ENCODE data around the gene CD81.

The CD81 gene

GRCh38 chr11:2410616-2411015, 33.5 kb downstream of the CD81 start:
- H3K9me3 Mint-ChIP-seq, result no peaks in the 10 kb centered on the region
- H3K4me3 Mint-ChIP-seq, result no peak overlapping the region
- no peaks in the 10 kb centered on the region for H3K4me1 Mint-ChIP-seq
- no peak overlapping the region for H3K27ac Mint-ChIP-seq
- no peak for DNase-seq (ENCODE audit: low spot score in 2 of 2)
- H3K36me3 Mint-ChIP-seq, result peaks cover 5% of the 10 kb centered on the region
- ATAC-seq, result no peak

- H3K4me3 Mint-ChIP-seq, result no peak overlapping the region
- H3K4me1 Mint-ChIP-seq, result no peaks in the 10 kb centered on the region
- no peak for DNase-seq (ENCODE audit: low spot score in 2 of 2)
- peaks cover 5% of the 10 kb centered on the region for H3K36me3 Mint-ChIP-seq
- H3K9me3 Mint-ChIP-seq, result no peaks in the 10 kb centered on the region
- no peak overlapping the region for H3K27ac Mint-ChIP-seq
- ATAC-seq, result no peak
These were observed 34.6 kb downstream of the CD81 start for GRCh38 chr11:2411446-2412305.

GRCh38 chr11:2412323-2412722, 35.2 kb downstream of the CD81 start:
- no peak overlapping the region for H3K4me3 Mint-ChIP-seq

GRCh38 chr11:2413742-2414579, 36.9 kb downstream of the CD81 start:
- H3K9me3 Mint-ChIP-seq, result no peaks in the 10 kb centered on the region
- DNase-seq (ENCODE audit: low spot score in 2 of 2) (no peak), ATAC-seq (no peak)
- no peaks in the 10 kb centered on the region for H3K36me3 Mint-ChIP-seq
- H3K27ac Mint-ChIP-seq, result no peak overlapping the region
- H3K4me1 Mint-ChIP-seq, result no peaks in the 10 kb centered on the region
- no peak overlapping the region for H3K4me3 Mint-ChIP-seq

More at GRCh38 chr11:2412323-2412722, 35.2 kb downstream of the CD81 start:
- Mint-ChIP-seq H3K4me1 (no peaks in the 10 kb centered on the region), H3K9me3 (no peaks in the 10 kb centered on the region), H3K27ac (no peak overlapping the region), H3K36me3 (peaks cover 3% of the 10 kb centered on the region)
- DNase-seq (ENCODE audit: low spot score in 2 of 2) (no peak), ATAC-seq (no peak)

GRCh38 chr11:2414616-2415015, 37.5 kb downstream of the CD81 start:
- Mint-ChIP-seq H3K36me3 (no peaks in the 10 kb centered on the region), H3K27ac (no peak overlapping the region), H3K9me3 (no peaks in the 10 kb centered on the region), H3K4me3 (no peak overlapping the region), H3K4me1 (no peaks in the 10 kb centered on the region)
- DNase-seq (ENCODE audit: low spot score in 2 of 2), result no peak
- ATAC-seq, result no peak

GRCh38 chr11:2415171-2415570, 38.1 kb downstream of the CD81 start:
- Mint-ChIP-seq H3K4me3 (no peak overlapping the region), H3K27ac (no peak overlapping the region), H3K36me3 (no peaks in the 10 kb centered on the region), H3K4me1 (no peaks in the 10 kb centered on the region), H3K9me3 (no peaks in the 10 kb centered on the region)
- ATAC-seq (no peak), DNase-seq (ENCODE audit: low spot score in 2 of 2) (no peak)

- no peaks in the 10 kb centered on the region for H3K36me3 Mint-ChIP-seq
- no peak overlapping the region for H3K27ac Mint-ChIP-seq
- no peak for ATAC-seq
- no peak overlapping the region for H3K4me3 Mint-ChIP-seq
- no peak for DNase-seq (ENCODE audit: low spot score in 2 of 2)
- H3K9me3 Mint-ChIP-seq, result no peaks in the 10 kb centered on the region
- no peaks in the 10 kb centered on the region for H3K4me1 Mint-ChIP-seq
These were observed 38.7 kb downstream of the CD81 start for GRCh38 chr11:2415601-2416380.

- ATAC-seq (no peak), DNase-seq (ENCODE audit: low spot score in 2 of 2) (no peak)
- H3K27ac Mint-ChIP-seq, result no peak overlapping the region
- H3K4me1 Mint-ChIP-seq, result no peaks in the 10 kb centered on the region
- H3K9me3 Mint-ChIP-seq, result no peaks in the 10 kb centered on the region
- H3K36me3 Mint-ChIP-seq, result no peaks in the 10 kb centered on the region
- H3K4me3 Mint-ChIP-seq, result no peak overlapping the region
These were observed 39.7 kb downstream of the CD81 start for GRCh38 chr11:2416765-2417164.

GRCh38 chr11:2417856-2418692, 41.0 kb downstream of the CD81 start:
- Mint-ChIP-seq H3K36me3 (no peaks in the 10 kb centered on the region), H3K4me3 (no peak overlapping the region), H3K27ac (no peak overlapping the region), H3K9me3 (no peaks in the 10 kb centered on the region), H3K4me1 (no peaks in the 10 kb centered on the region)
- DNase-seq (ENCODE audit: low spot score in 2 of 2) (no peak), ATAC-seq (no peak)

- Mint-ChIP-seq H3K4me3 (no peak overlapping the region), H3K4me1 (no peaks in the 10 kb centered on the region), H3K27ac (no peak overlapping the region), H3K36me3 (no peaks in the 10 kb centered on the region), H3K9me3 (no peaks in the 10 kb centered on the region)
- DNase-seq (ENCODE audit: low spot score in 2 of 2) (no peak), ATAC-seq (no peak)
These were observed 41.7 kb downstream of the CD81 start for GRCh38 chr11:2418693-2419360.

GRCh38 chr11:2419638-2420501, 42.8 kb downstream of the CD81 start:
- Mint-ChIP-seq H3K9me3 (no peaks in the 10 kb centered on the region), H3K4me1 (no peaks in the 10 kb centered on the region), H3K27ac (no peak overlapping the region), H3K4me3 (no peak overlapping the region), H3K36me3 (no peaks in the 10 kb centered on the region)
- ATAC-seq (peak; percentile 54), DNase-seq (ENCODE audit: low spot score in 2 of 2) (peak; percentile 66 to 83)

- ATAC-seq (peak; percentile 87), DNase-seq (ENCODE audit: low spot score in 2 of 2) (peak; percentile 63 to 83)
- Mint-ChIP-seq H3K9me3 (no peaks in the 10 kb centered on the region), H3K4me3 (no peak overlapping the region), H3K36me3 (no peaks in the 10 kb centered on the region), H3K4me1 (no peaks in the 10 kb centered on the region), H3K27ac (no peak overlapping the region)
These were observed 43.6 kb downstream of the CD81 start for GRCh38 chr11:2420502-2421225.

All from stimulated activated effector memory CD8-positive, alpha-beta T cell treated with anti-CD3 and anti-CD28 coated beads, Interleukin-12 subunit alpha, Interleukin-12 subunit beta, amount 100 ng/mL, for 72 hours (primary cell).